GM18498 (cell line): ENCODE measurements around the gene BMAL2.

ENCODE experiments used
- ATAC-seq: cut with Tn5 transposase; IDR thresholded peaks from one replicate; pipeline ENCODE4 v1.9.1; 2021; ENCODE audit warnings: mild to moderate bottlenecking, moderate library complexity; ENCODE audit not compliant: unreplicated experiment

Gene BMAL2

GRCh38 chr12:27355486-27355885 lies 22.9 kb downstream of the BMAL2 start:
- no peak for ATAC-seq

- ATAC-seq = no peak
Measured at GRCh38 chr12:27355979-27356378, 23.3 kb downstream of the BMAL2 start.

GRCh38 chr12:27359578-27360340 lies 27.1 kb downstream of the BMAL2 start:
- ATAC-seq = no peak

GRCh38 chr12:27361372-27361771 lies 28.7 kb downstream of the BMAL2 start:
- no peak for ATAC-seq

GRCh38 chr12:27366621-27367020 lies 34.0 kb downstream of the BMAL2 start:
- ATAC-seq = no peak

- ATAC-seq = no peak
Measured at GRCh38 chr12:27367078-27367477, 34.4 kb downstream of the BMAL2 start.

GRCh38 chr12:27382171-27382795 lies 49.6 kb downstream of the BMAL2 start:
- ATAC-seq = no peak
